ENCODE data around the gene NCOA3.
"Not testable (repeated sequence)": the region's sequence is repeated elsewhere in the genome, so short reads cannot be mapped to it uniquely, and the experiment has no call there.

The NCOA3 gene

DNA sequence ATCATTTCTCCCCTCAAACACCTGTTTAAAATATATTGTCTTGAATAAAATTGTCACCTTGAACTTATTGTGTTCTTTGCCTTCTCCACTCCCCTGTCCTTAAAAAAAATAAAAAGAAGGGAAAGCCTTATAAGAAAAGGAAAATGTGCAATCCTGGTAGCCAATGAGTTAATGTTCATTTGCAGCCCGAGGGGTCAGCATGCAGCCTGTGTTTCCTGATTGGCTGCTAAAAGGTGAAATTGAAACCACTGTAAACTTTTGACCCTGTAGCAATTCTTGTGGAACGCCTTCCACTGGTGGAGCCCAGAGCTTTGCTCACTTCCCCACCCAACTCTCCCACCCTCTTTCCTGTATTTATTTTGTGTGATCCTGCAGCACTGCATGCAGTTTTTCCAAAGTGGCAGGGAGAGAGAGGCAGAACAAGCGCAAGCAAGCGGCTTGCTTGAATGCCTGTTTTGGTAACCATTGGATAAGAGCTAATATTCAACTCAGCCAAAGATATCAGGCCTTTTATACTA, 74.9 kb downstream of the NCOA3 start:
- H3K27ac ChIP-seq, result no peak overlapping the region
- no peak overlapping the region for H3K4me3 ChIP-seq (IDR thresholded peaks at IDR 0.05; ENCODE audit: insufficient read depth, low read depth, low read length)
- H3K79me2 ChIP-seq (ENCODE audit: insufficient read depth, low read depth), result peaks cover 54% of the 10 kb centered on the region

DNA sequence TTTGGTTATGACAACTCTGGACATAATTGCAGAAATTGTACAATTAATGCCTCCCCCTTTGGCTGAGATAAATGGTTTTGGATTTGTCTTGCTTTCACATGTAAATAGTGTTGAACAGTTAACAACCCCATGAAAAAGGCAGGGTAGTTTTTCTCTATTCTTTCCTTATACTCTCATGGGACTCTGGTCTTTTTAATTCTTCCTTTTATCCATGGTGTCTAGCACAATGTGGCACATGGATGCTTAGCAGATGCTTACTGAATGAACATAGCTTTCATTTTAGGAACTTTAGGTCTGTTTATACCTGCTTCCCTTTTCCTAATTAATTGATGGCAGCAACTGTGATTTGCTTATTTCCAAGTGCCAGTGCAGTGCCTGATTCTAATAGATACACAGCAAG, 75.6 kb downstream of the NCOA3 start:
- peak overlapping the region; percentile 95 for H3K4me2 ChIP-seq
- peaks cover 46% of the 10 kb centered on the region for H3K4me1 ChIP-seq (ENCODE audit: low read depth, poor library complexity, severe bottlenecking)
- peaks cover 57% of the 10 kb centered on the region for H3K79me2 ChIP-seq (ENCODE audit: insufficient read depth, low read depth)
- no peak overlapping the region for H3K27ac ChIP-seq
- H3K4me3 ChIP-seq (IDR thresholded peaks at IDR 0.05; ENCODE audit: insufficient read depth, low read depth, low read length), result no peak overlapping the region
- no peaks in the 10 kb centered on the region; the same call in 1 of the 2 replicates for H4K20me1 ChIP-seq (ENCODE audit: insufficient read depth)
- no peaks in the 10 kb centered on the region for H3K36me3 ChIP-seq (ENCODE audit: insufficient read depth)
- no peaks in the 10 kb centered on the region for H3K27me3 ChIP-seq (ENCODE audit: insufficient read depth, low read depth)
- TF ChIP-seq, protein P1, sequence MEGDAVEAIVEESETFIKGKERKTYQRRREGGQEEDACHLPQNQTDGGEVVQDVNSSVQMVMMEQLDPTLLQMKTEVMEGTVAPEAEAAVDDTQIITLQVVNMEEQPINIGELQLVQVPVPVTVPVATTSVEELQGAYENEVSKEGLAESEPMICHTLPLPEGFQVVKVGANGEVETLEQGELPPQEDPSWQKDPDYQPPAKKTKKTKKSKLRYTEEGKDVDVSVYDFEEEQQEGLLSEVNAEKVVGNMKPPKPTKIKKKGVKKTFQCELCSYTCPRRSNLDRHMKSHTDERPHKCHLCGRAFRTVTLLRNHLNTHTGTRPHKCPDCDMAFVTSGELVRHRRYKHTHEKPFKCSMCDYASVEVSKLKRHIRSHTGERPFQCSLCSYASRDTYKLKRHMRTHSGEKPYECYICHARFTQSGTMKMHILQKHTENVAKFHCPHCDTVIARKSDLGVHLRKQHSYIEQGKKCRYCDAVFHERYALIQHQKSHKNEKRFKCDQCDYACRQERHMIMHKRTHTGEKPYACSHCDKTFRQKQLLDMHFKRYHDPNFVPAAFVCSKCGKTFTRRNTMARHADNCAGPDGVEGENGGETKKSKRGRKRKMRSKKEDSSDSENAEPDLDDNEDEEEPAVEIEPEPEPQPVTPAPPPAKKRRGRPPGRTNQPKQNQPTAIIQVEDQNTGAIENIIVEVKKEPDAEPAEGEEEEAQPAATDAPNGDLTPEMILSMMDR (conservative IDR thresholded peaks at IDR 0.05; ENCODE audit: low read depth, low read length), result no peak
- H3K9ac ChIP-seq, result no peak overlapping the region
- no peak overlapping the region for H2AFZ ChIP-seq (ENCODE audit: low read depth)

More for the DNA sequence above, 74.9 kb downstream of the NCOA3 start:
- H3K27me3 ChIP-seq (ENCODE audit: insufficient read depth, low read depth), result no peaks in the 10 kb centered on the region
- H3K36me3 ChIP-seq (ENCODE audit: insufficient read depth), result no peaks in the 10 kb centered on the region
- no peak overlapping the region for H3K9ac ChIP-seq
- TF ChIP-seq, protein P1 (conservative IDR thresholded peaks at IDR 0.05; ENCODE audit: low read depth, low read length), result no peak
- H2AFZ ChIP-seq (ENCODE audit: low read depth), result no peak overlapping the region
- H3K4me1 ChIP-seq (ENCODE audit: low read depth, poor library complexity, severe bottlenecking), result peaks cover 46% of the 10 kb centered on the region
- peak overlapping the region; percentile 95 for H3K4me2 ChIP-seq
- no peaks in the 10 kb centered on the region; the same call in 1 of the 2 replicates for H4K20me1 ChIP-seq (ENCODE audit: insufficient read depth)

DNA sequence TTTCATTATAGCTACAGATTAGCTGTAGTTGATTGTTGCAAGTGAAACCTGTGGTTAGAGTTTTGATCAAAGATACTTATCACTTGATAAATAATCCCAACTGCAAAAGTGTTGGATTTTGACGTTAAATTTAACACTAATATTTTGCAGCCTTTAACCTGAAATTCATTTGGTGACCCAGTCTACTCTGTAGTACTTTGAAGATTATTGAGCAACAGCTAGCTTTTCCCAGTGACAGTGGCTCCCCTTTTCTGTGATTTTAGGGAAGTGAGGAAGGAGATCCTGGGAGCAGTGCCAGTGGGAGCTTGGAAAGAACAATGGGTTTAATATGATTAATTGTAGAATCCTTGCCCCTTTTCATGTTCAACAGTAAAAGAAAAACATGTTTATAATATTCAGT, 76.9 kb downstream of the NCOA3 start:
- Histone ChIP-seq H2AFZ (ENCODE audit: low read depth) (no peak overlapping the region), H4K20me1 (ENCODE audit: insufficient read depth) (no peaks in the 10 kb centered on the region; the same call in 1 of the 2 replicates), H3K79me2 (ENCODE audit: insufficient read depth, low read depth) (peaks cover 64% of the 10 kb centered on the region), H3K4me1 (ENCODE audit: low read depth, poor library complexity, severe bottlenecking) (peaks cover 46% of the 10 kb centered on the region), H3K4me3 (IDR thresholded peaks at IDR 0.05; ENCODE audit: insufficient read depth, low read depth, low read length) (no peak overlapping the region), H3K4me2 (no peak overlapping the region), H3K27me3 (ENCODE audit: insufficient read depth, low read depth) (no peaks in the 10 kb centered on the region), H3K27ac (no peak overlapping the region), H3K36me3 (ENCODE audit: insufficient read depth) (no peaks in the 10 kb centered on the region), H3K9ac (no peak overlapping the region)
- TF ChIP-seq, protein P1 (conservative IDR thresholded peaks at IDR 0.05; ENCODE audit: low read depth, low read length), result no peak

DNA sequence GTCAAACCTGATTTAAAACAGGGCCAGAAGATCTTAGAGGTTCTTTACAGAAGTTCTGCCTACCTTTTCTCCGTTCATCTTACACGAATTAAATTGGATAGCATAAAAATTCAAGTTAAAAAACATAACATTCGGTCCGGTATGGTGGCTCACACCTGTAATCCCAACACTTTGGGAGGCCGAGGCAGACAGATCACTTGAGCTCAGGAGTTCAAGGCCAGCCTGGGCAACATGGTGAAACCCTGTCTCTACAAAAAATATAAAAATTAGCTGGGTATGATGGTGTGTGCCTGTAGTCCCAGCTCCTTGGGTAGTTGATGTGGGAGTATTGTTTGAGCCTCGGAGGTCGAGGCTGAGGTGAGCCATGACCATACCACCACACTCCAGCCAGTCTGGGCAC, 79.0 kb downstream of the NCOA3 start:
- H3K27ac ChIP-seq; H3K4me3 ChIP-seq (IDR thresholded peaks at IDR 0.05; ENCODE audit: insufficient read depth, low read depth, low read length); H3K36me3 ChIP-seq (ENCODE audit: insufficient read depth); H3K4me2 ChIP-seq; H3K9ac ChIP-seq; H2AFZ ChIP-seq (ENCODE audit: low read depth); H3K27me3 ChIP-seq (ENCODE audit: insufficient read depth, low read depth); H4K20me1 ChIP-seq (ENCODE audit: insufficient read depth): not testable (repeated sequence)
- peaks cover 38% of the 10 kb centered on the region for H3K4me1 ChIP-seq (ENCODE audit: low read depth, poor library complexity, severe bottlenecking)
- peaks cover 48% of the 10 kb centered on the region for H3K79me2 ChIP-seq (ENCODE audit: insufficient read depth, low read depth)

DNA sequence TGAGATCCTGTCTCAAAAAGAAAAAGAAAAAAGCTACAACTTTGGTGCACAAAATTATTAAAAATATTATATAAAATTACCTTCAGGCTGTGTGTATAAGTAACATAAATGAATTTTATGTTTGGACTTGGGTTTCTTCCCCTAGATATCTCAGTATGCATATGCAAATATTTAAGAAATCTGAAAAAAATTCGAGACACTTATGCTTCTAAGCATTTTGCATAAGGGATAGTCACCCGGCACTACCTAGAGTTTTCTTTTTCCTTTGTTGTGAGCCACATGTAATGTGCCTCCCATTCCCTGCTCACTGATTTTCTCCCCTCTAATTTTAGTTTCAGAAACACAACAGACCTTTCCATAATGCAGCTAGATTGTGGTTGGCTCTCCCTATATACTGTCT, 79.4 kb downstream of the NCOA3 start:
- Histone ChIP-seq H4K20me1 (ENCODE audit: insufficient read depth) (no peaks in the 10 kb centered on the region; the same call in 1 of the 2 replicates), H3K79me2 (ENCODE audit: insufficient read depth, low read depth) (peaks cover 44% of the 10 kb centered on the region; the same call in 1 of the 2 replicates), H3K4me3 (IDR thresholded peaks at IDR 0.05; ENCODE audit: insufficient read depth, low read depth, low read length) (no peak overlapping the region), H3K36me3 (ENCODE audit: insufficient read depth) (no peaks in the 10 kb centered on the region), H3K4me1 (ENCODE audit: low read depth, poor library complexity, severe bottlenecking) (peaks cover 34% of the 10 kb centered on the region), H3K27me3 (ENCODE audit: insufficient read depth, low read depth) (no peaks in the 10 kb centered on the region), H2AFZ (ENCODE audit: low read depth) (no peak overlapping the region), H3K9ac (no peak overlapping the region), H3K27ac (no peak overlapping the region), H3K4me2 (no peak overlapping the region)
- TF ChIP-seq, protein P1 (conservative IDR thresholded peaks at IDR 0.05; ENCODE audit: low read depth, low read length), result no peak
